HG03342 (cell line): Measurements from ENCODE around the gene FLYWCH1.

Experiments
- ATAC-seq: cut with Tn5 transposase; IDR thresholded peaks from one replicate; pipeline ENCODE4 v1.9.1; 2021; ENCODE audit warnings: mild to moderate bottlenecking, moderate library complexity; ENCODE audit not compliant: unreplicated experiment

FLYWCH1 gene

GRCh38 chr16:2949705-2950352 lies 38.1 kb downstream of the FLYWCH1 start:
- no peak for ATAC-seq

GRCh38 chr16:2950353-2950724 lies 38.6 kb downstream of the FLYWCH1 start:
- ATAC-seq = no peak

GRCh38 chr16:2950773-2951172 lies 39.0 kb downstream of the FLYWCH1 start:
- ATAC-seq = no peak

GRCh38 chr16:2952679-2953078 lies 40.9 kb downstream of the FLYWCH1 start:
- no peak for ATAC-seq

- no peak for ATAC-seq
Measured at GRCh38 chr16:2953706-2954627, 42.2 kb downstream of the FLYWCH1 start.

GRCh38 chr16:2954656-2955381 lies 43.1 kb downstream of the FLYWCH1 start:
- no peak for ATAC-seq

- ATAC-seq = no peak
Measured at GRCh38 chr16:2955438-2955778, 43.7 kb downstream of the FLYWCH1 start.

- ATAC-seq = no peak
Measured at GRCh38 chr16:2955779-2956578, 44.2 kb downstream of the FLYWCH1 start.

GRCh38 chr16:2956579-2956956 lies 44.8 kb downstream of the FLYWCH1 start:
- ATAC-seq = no peak

- no peak for ATAC-seq
Measured at GRCh38 chr16:2959206-2959605, 47.5 kb downstream of the FLYWCH1 start.

GRCh38 chr16:2960183-2961010 lies 48.7 kb downstream of the FLYWCH1 start:
- no peak for ATAC-seq

GRCh38 chr16:2962334-2963073 lies 50.8 kb downstream of the FLYWCH1 start:
- no peak for ATAC-seq

- ATAC-seq = no peak
Measured at GRCh38 chr16:2963074-2963722, 51.5 kb downstream of the FLYWCH1 start.

GRCh38 chr16:2963723-2964474 lies 52.2 kb downstream of the FLYWCH1 start, which contains the start of gene KREMEN2:
KREMEN2 (plus strand) TSS chr16:2964275; CDS start chr16:2964521, 246 bp downstream.
- no peak for ATAC-seq

GRCh38 chr16:2964475-2965336 lies 53.0 kb downstream of the FLYWCH1 start:
- ATAC-seq = no peak

GRCh38 chr16:2966043-2966807 lies 54.5 kb downstream of the FLYWCH1 start:
- no peak for ATAC-seq
